ENCODE data around the gene RSPH3.
A peak's percentile ranks its signal among the peaks of the same experiment; 100 is the strongest.
"Not testable (repeated sequence)": the region's sequence is repeated elsewhere in the genome, so short reads cannot be mapped to it uniquely, and the experiment has no call there.

The RSPH3 gene

DNA sequence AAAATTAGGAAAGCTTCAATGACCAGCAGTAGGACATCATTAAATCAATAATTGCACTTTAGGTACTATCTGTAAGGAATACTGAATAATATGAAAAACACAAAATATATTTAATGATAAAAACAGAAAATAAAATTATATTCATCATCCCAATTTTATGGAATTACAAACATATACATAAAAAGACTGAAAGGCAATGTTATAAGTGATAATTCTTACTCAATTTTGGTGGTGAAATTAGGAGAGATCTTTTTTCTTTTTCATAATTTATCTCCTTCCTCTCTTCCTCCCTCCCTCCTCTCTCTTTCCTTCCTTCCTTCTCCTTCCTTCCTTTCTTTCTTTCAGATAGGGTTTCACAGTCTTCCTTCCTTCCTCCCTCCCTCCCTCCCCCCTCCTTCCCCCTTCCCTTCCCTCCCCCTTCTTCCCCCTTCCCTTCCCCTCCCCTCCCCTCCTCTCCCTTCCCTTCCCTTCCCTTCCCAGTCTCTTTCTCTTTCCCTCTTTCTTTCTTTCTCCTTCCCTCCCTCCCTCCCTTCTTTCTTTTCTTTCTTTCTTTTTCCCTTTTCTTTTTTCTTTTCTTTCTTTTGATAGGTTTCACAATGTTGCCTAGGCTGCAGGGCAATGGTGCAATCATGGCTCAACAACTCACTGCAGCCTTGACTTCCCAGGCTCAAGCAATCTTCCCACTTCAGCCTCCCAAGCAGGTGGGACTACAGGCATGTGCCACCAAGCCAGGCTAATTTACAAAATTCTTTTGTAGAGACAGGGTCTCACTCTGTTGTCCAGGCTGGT is 36.8 kb downstream of the RSPH3 start:
- Histone ChIP-seq H3K4me3 (ENCODE audit: low read length) (no peak overlapping the region), H3K9me3 (ENCODE audit: control insufficient read depth, low read length) (peaks cover 17% of the 10 kb centered on the region), H3K36me3 (ENCODE audit: control insufficient read depth, insufficient read depth, low read length, severe bottlenecking) (no peaks in the 10 kb centered on the region), H3K4me1 (ENCODE audit: control insufficient read depth, insufficient read depth, low read length) (no peaks in the 10 kb centered on the region), H3K27me3 (replicated peaks; ENCODE audit: control insufficient read depth, insufficient read depth, low read length) (no peaks in the 10 kb centered on the region), H3K9ac (ENCODE audit: low read length) (no peak overlapping the region)
- DNase-seq (ENCODE audit: low read depth), result no peak

DNA sequence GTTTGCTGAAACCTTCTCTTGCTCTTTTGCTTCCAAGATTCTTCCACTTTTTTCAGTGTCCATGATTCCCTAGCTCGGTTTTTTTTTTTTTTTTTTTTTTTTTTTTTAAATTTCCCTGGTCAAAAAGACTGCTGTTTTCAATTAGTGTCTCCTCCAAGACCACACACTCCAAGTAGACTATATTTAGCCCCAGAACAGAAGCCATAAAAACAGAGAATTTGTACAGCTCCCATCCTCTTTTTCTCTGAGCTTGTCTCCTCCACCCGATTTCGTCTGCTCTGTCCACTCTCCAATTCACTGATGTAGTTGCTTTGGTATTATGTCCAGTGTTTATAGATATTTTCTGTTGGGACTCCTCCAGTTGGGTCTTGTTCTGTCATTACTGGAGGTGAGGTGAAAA is 37.6 kb downstream of the RSPH3 start:
- Histone ChIP-seq H3K36me3 (ENCODE audit: control insufficient read depth, insufficient read depth, low read length, severe bottlenecking) (no peaks in the 10 kb centered on the region), H3K9ac (ENCODE audit: low read length) (no peak overlapping the region), H3K9me3 (ENCODE audit: control insufficient read depth, low read length) (peaks cover 11% of the 10 kb centered on the region), H3K27me3 (replicated peaks; ENCODE audit: control insufficient read depth, insufficient read depth, low read length) (no peaks in the 10 kb centered on the region), H3K4me3 (ENCODE audit: low read length) (no peak overlapping the region), H3K4me1 (ENCODE audit: control insufficient read depth, insufficient read depth, low read length) (no peaks in the 10 kb centered on the region)
- peak; percentile 4 for DNase-seq (ENCODE audit: low read depth)

DNA sequence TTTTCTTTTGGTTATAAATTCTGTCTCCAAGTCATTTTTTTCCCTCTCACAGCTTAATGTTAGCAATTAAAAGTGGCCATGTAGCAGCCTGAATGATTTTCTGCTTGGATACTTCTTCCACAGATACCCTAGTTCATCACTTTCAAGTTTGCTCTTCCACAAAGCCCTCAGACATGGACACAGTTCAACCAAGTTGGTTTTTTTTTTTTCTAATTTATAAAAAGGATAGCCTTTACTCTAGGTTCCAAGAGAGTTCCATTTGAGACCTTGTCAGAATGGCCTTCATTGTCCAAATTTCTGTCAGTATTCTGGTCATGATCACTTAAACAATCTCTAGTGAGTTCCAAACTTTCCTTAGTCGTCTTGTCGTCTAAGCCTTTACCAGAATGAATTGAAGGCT is 40.0 kb downstream of the RSPH3 start:
- Histone ChIP-seq H3K4me3 (ENCODE audit: low read length) (no peak overlapping the region), H3K36me3 (ENCODE audit: control insufficient read depth, insufficient read depth, low read length, severe bottlenecking) (no peaks in the 10 kb centered on the region)
- DNase-seq (ENCODE audit: low read depth), result no peak

DNA sequence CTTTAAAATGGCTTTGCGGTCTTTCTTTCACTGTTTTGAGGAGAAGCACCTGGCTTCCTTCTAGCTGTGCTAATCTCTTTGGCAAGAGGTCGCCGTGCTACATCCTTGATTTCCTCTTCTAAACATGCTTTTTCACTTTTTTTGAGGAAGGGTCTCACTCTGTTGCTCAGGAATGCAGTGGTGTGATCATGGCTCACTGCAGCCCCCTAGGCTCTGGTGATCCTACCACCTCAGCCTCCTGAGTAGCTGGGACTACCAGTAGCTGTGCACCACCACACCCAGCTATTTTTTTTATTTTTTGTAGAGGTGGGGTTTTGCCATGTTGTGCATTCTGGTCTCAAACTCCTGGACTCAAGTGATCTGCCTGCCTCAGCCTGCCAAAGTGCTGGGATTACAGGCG is 40.5 kb downstream of the RSPH3 start:
- H3K9me3 ChIP-seq (ENCODE audit: control insufficient read depth, low read length), result no peaks in the 10 kb centered on the region
- H3K27me3 ChIP-seq (replicated peaks; ENCODE audit: control insufficient read depth, insufficient read depth, low read length), result no peaks in the 10 kb centered on the region
- no peak overlapping the region for H3K9ac ChIP-seq (ENCODE audit: low read length)
- no peaks in the 10 kb centered on the region for H3K36me3 ChIP-seq (ENCODE audit: control insufficient read depth, insufficient read depth, low read length, severe bottlenecking)
- no peak for DNase-seq (ENCODE audit: low read depth)
- no peaks in the 10 kb centered on the region for H3K4me1 ChIP-seq (ENCODE audit: control insufficient read depth, insufficient read depth, low read length)
- no peak overlapping the region for H3K4me3 ChIP-seq (ENCODE audit: low read length)

More for the DNA sequence above, 40.0 kb downstream of the RSPH3 start:
- H3K9ac ChIP-seq (ENCODE audit: low read length), result no peak overlapping the region
- no peaks in the 10 kb centered on the region for H3K4me1 ChIP-seq (ENCODE audit: control insufficient read depth, insufficient read depth, low read length)
- H3K27me3 ChIP-seq (replicated peaks; ENCODE audit: control insufficient read depth, insufficient read depth, low read length), result no peaks in the 10 kb centered on the region
- no peaks in the 10 kb centered on the region for H3K9me3 ChIP-seq (ENCODE audit: control insufficient read depth, low read length)

DNA sequence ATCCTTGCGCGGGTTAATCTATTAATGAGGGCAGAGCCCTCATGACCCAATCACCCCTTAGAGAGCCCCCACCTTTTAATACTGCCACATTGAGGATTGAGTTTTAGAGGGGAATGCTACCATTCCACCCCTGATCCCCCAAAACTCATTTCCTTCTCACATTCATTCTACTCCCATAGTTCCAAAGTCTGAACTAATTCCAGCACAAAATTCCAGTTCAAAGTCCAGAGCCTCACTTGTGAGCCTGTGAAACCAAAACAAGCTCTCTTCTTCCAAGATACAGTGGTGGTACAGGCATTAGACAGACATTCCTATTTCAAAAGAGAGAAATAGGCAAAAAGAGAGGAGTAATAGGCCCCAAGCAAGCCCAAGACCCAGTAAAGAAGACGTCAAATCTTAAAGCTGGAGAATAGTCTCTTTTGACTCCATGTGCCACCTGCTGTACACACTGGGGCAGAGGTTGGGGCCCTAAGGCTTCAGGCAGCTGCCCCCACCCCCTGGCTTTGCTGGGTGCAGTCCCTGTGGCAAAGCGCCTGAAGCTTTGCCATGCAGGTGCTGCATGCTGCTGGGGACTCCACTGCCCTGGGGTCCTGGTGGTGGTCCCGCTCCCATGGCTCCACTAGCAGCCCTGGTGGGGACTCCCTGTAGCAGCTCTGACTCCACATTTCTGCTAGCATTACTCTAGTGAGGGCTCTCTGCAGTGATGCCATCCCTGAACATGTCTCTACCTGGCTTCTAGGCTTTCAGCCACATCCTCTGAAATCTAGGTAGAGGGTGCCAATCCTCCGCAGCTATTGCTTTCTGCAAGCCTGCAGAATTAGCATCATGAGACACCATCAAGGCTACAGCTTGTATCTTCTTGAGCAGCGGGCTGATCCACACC is 41.3 kb downstream of the RSPH3 start:
- Histone ChIP-seq H3K4me3 (ENCODE audit: low read length) (no peak overlapping the region), H3K36me3 (ENCODE audit: control insufficient read depth, insufficient read depth, low read length, severe bottlenecking) (no peaks in the 10 kb centered on the region), H3K4me1 (ENCODE audit: control insufficient read depth, insufficient read depth, low read length) (no peaks in the 10 kb centered on the region), H3K27me3 (replicated peaks; ENCODE audit: control insufficient read depth, insufficient read depth, low read length) (no peaks in the 10 kb centered on the region), H3K9me3 (ENCODE audit: control insufficient read depth, low read length) (no peaks in the 10 kb centered on the region), H3K9ac (ENCODE audit: low read length) (no peak overlapping the region)
- DNase-seq (ENCODE audit: low read depth), result no peak

DNA sequence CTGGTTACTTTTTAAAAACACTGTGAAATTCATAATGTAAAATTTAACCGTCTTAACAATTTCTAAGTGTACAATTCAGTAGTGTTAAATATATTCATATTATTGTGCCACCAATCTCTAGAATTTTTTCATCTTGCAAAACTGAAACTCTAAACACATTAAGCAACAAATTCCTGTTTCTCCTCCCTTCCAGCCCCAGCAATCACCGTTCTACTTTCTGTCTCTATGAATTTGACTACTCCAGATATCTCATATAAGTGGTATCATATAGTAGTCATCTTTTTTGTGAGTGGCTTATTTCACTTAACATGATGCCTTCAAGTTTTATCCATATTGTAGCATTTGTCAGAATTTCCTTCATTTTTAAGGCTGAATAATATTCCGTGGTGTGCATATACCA is 44.7 kb downstream of the RSPH3 start:
- Histone ChIP-seq H3K36me3 (ENCODE audit: control insufficient read depth, insufficient read depth, low read length, severe bottlenecking) (no peaks in the 10 kb centered on the region), H3K4me1 (ENCODE audit: control insufficient read depth, insufficient read depth, low read length) (no peaks in the 10 kb centered on the region), H3K9me3 (ENCODE audit: control insufficient read depth, low read length) (no peaks in the 10 kb centered on the region), H3K9ac (ENCODE audit: low read length) (no peak overlapping the region), H3K4me3 (ENCODE audit: low read length) (no peak overlapping the region), H3K27me3 (replicated peaks; ENCODE audit: control insufficient read depth, insufficient read depth, low read length) (no peaks in the 10 kb centered on the region)
- DNase-seq (ENCODE audit: low read depth), result no peak

DNA sequence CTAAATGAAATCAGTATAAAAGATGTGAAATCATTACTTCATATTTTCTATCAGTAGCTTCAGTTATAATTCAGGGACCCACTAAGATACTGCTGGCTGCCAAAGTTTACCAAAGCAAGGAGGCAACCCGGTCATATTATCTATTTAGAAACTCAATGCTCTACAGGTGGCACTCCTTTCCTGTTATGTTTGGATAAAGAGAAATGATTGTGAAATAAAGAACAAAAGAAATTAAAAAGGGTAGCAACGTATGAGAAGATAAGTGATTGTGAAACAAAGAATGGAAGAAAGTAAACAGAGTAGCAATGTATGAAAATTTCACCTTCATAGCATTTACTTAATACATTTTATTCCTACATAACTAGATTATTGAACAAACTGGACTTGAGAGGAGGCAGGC is 45.2 kb downstream of the RSPH3 start:
- Histone ChIP-seq H3K27me3 (replicated peaks; ENCODE audit: control insufficient read depth, insufficient read depth, low read length) (no peaks in the 10 kb centered on the region), H3K9ac (ENCODE audit: low read length) (no peak overlapping the region), H3K4me3 (ENCODE audit: low read length) (no peak overlapping the region), H3K36me3 (ENCODE audit: control insufficient read depth, insufficient read depth, low read length, severe bottlenecking) (no peaks in the 10 kb centered on the region), H3K4me1 (ENCODE audit: control insufficient read depth, insufficient read depth, low read length) (no peaks in the 10 kb centered on the region), H3K9me3 (ENCODE audit: control insufficient read depth, low read length) (no peaks in the 10 kb centered on the region)
- no peak for DNase-seq (ENCODE audit: low read depth)

DNA sequence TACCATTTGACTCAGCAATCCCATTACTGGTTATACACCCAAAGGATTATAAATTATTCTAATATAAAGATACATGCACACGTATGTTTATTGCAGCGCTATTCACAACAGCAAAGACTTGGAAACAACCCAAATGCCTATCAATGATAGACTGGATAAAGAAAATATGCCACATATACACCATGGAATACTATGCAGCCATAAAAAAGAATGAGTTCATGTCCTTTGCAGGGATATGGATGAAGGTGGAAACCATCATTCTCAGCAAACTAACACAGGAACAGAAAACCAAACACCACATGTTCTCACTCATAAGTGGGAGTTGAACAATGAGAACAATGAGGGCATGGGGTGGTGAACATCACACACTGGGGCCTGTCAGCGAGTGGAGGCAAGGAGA is 48.0 kb downstream of the RSPH3 start:
- not testable (repeated sequence) for H3K4me3 ChIP-seq (ENCODE audit: low read length); H3K9me3 ChIP-seq (ENCODE audit: control insufficient read depth, low read length); H3K27me3 ChIP-seq (replicated peaks; ENCODE audit: control insufficient read depth, insufficient read depth, low read length); H3K4me1 ChIP-seq (ENCODE audit: control insufficient read depth, insufficient read depth, low read length); DNase-seq (ENCODE audit: low read depth); H3K36me3 ChIP-seq (ENCODE audit: control insufficient read depth, insufficient read depth, low read length, severe bottlenecking); H3K9ac ChIP-seq (ENCODE audit: low read length)

DNA sequence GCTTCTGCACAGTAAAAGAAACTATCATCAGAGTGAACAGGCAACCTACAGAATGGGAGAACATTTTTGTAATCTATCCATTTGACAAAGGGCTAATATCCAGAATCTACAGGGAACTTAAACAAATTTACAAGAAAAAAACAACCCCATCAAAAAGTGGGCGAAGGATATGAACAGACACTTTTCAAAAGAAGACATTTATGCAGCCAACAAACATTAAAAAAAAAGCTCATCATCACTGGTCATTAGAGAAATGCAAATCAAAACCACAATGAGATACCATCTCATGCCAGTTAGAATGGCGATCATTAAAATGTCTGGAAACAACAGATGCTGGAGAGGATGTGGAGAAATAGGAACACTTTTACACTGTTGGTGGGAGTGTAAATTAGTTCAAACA is 48.4 kb downstream of the RSPH3 start:
- not testable (repeated sequence) for H3K4me1 ChIP-seq (ENCODE audit: control insufficient read depth, insufficient read depth, low read length); H3K36me3 ChIP-seq (ENCODE audit: control insufficient read depth, insufficient read depth, low read length, severe bottlenecking); H3K9ac ChIP-seq (ENCODE audit: low read length); H3K4me3 ChIP-seq (ENCODE audit: low read length); DNase-seq (ENCODE audit: low read depth); H3K9me3 ChIP-seq (ENCODE audit: control insufficient read depth, low read length); H3K27me3 ChIP-seq (replicated peaks; ENCODE audit: control insufficient read depth, insufficient read depth, low read length)

DNA sequence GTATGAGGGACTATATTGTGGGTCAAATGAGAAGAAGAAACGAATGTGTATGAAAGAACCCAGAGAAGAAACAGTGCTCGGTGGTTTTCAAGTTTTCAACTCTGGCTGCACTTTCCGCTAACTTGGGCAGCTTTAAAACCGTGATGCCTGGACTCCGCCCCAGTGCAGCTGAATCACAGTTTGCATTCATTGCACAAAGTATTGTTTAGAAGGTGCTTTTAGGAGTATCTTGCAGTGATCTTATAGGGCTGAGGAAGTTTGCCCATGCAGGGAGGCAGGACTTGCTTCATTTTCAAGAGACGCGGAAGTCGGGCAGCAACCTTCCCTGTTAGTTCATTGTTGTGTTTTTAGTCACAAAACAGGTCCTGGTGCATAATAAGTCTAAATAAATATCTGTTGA is 52.7 kb downstream of the RSPH3 start:
- peaks cover 4% of the 10 kb centered on the region for H3K36me3 ChIP-seq (ENCODE audit: control insufficient read depth, insufficient read depth, low read length, severe bottlenecking)
- DNase-seq (ENCODE audit: low read depth), result no peak
- no peak overlapping the region for H3K4me3 ChIP-seq (ENCODE audit: low read length)
- no peaks in the 10 kb centered on the region for H3K4me1 ChIP-seq (ENCODE audit: control insufficient read depth, insufficient read depth, low read length)
- H3K27me3 ChIP-seq (replicated peaks; ENCODE audit: control insufficient read depth, insufficient read depth, low read length), result no peaks in the 10 kb centered on the region
- H3K9me3 ChIP-seq (ENCODE audit: control insufficient read depth, low read length), result peaks cover 6% of the 10 kb centered on the region
- H3K9ac ChIP-seq (ENCODE audit: low read length), result no peak overlapping the region

DNA sequence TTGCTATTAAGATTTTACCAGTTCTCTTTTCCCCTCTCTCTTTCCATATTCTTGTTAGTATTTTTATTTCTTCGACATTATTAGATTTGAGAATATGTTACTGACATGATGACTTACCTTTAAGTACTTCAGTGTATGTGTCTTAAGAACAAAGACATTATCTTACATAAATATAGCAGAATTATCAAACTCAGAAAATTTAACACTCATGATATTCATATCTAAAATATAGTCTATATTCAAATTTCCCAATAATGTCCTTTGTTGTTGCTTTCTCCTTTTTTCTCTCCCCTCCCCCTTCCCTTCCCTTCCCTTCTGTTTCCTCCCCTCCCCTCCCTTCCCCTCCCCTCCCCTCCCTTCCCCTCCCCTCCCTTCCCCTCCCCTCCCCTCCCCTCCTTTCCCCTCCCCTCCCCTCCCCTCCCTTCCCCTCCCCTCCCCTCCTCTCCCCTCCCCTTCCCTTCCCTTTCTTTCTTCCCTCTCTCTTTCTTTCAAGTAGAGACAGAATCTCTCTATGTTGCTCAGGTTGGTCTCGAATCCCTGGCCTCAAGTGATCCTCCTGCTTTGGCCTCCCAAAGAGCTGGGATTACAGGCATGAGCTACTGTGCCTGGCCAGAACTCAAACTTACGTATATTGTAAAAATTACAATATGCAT is 56.5 kb downstream of the RSPH3 start:
- DNase-seq (ENCODE audit: low read depth), result no peak
- Histone ChIP-seq H3K9me3 (ENCODE audit: control insufficient read depth, low read length) (peaks cover 7% of the 10 kb centered on the region), H3K9ac (ENCODE audit: low read length) (no peak overlapping the region), H3K4me3 (ENCODE audit: low read length) (no peak overlapping the region), H3K36me3 (ENCODE audit: control insufficient read depth, insufficient read depth, low read length, severe bottlenecking) (peaks cover 4% of the 10 kb centered on the region), H3K27me3 (replicated peaks; ENCODE audit: control insufficient read depth, insufficient read depth, low read length) (peaks cover 9% of the 10 kb centered on the region), H3K4me1 (ENCODE audit: control insufficient read depth, insufficient read depth, low read length) (peaks cover 6% of the 10 kb centered on the region)

Data from adipocyte (in vitro differentiated cells).